GM23248 (cell line): ENCODE results near the gene MACC1. TPM values are rescaled to one million over a fixed set of nuclear protein-coding genes. Genes with fewer than 3 reads are reported as not detected.
A peak's percentile ranks its signal among the peaks of the same experiment; 100 is the strongest.

ENCODE experiments used
- DNase-seq: peaks from one replicate; pipeline ENCODE4 v3.0.0-alpha.2; 2015
- H2AFZ ChIP-seq: fragments of 200-600 bp; sonication (generic); 2 replicates; pipeline ENCODE4 v1.6.1; 2016; ENCODE audit warnings: antibody characterized with exemption
- H3F3A ChIP-seq: fragments of 200-600 bp; sonication (generic); 2 replicates; pipeline ENCODE4 v1.6.1; 2016; ENCODE audit warnings: mild to moderate bottlenecking, antibody characterized with exemption, mixed run types; ENCODE audit not compliant: insufficient read depth
- H3K27ac ChIP-seq: fragments of 200-600 bp; sonication (generic); 2 replicates; pipeline ENCODE4 v1.5.1; 2016; ENCODE audit warnings: mild to moderate bottlenecking
- H3K27me3 ChIP-seq: fragments of 200-600 bp; sonication (generic); replicated peaks from 2 replicates; pipeline ENCODE4 v1.6.1; 2016; ENCODE audit warnings: mild to moderate bottlenecking; ENCODE audit not compliant: insufficient read depth
- H3K36me3 ChIP-seq: fragments of 200-600 bp; sonication (generic); 2 replicates; pipeline ENCODE4 v1.6.1; 2016; ENCODE audit warnings: low read depth, mild to moderate bottlenecking
- H3K4me1 ChIP-seq: fragments of 200-600 bp; sonication (generic); 2 replicates; pipeline ENCODE4 v1.6.1; 2016; ENCODE audit warnings: mild to moderate bottlenecking; ENCODE audit not compliant: insufficient read depth
- H3K4me2 ChIP-seq: fragments of 200-600 bp; sonication (generic); one replicate; pipeline ENCODE4 v1.6.1; 2016; ENCODE audit warnings: mild to moderate bottlenecking; ENCODE audit not compliant: unreplicated experiment
- H3K4me3 ChIP-seq: fragments of 200-600 bp; sonication (generic); 2 replicates; pipeline ENCODE4 v1.5.1; 2016; ENCODE audit warnings: mild to moderate bottlenecking
- H3K79me2 ChIP-seq: fragments of 200-600 bp; sonication (generic); 2 replicates; pipeline ENCODE4 v1.6.1; 2016; ENCODE audit warnings: mild to moderate bottlenecking; ENCODE audit not compliant: insufficient read depth
- H3K9ac ChIP-seq: fragments of 200-600 bp; sonication (generic); 2 replicates; pipeline ENCODE4 v1.6.1; 2016; ENCODE audit warnings: mild to moderate bottlenecking
- H3K9me2 ChIP-seq: fragments of 200-600 bp; sonication (generic); 2 replicates; pipeline ENCODE4 v1.6.1; 2016; ENCODE audit warnings: mixed run types, mild to moderate bottlenecking, moderate library complexity; ENCODE audit not compliant: insufficient read depth
- H3K9me3 ChIP-seq: fragments of 200-600 bp; sonication (generic); one replicate; pipeline ENCODE4 v1.6.1; 2017; ENCODE audit warnings: low read depth
- H4K20me1 ChIP-seq: fragments of 200-600 bp; sonication (generic); 2 replicates; pipeline ENCODE4 v1.6.0; 2016; ENCODE audit not compliant: insufficient read depth
- EZH2 ChIP-seq: fragments of 200-600 bp; sonication (generic); IDR thresholded peaks from 2 replicates; pipeline ENCODE4 v1.6.1; 2018; ENCODE audit warnings: antibody characterized with exemption, mild to moderate bottlenecking; ENCODE audit not compliant: insufficient read depth, poor library complexity, severe bottlenecking
- EZH2phosphoT487 ChIP-seq: fragments of 200-600 bp; sonication (generic); IDR thresholded peaks from 2 replicates; pipeline ENCODE4 v1.6.1; 2018; ENCODE audit warnings: antibody characterized with exemption, moderate library complexity, mild to moderate bottlenecking, low read depth; ENCODE audit not compliant: insufficient read depth
- WGBS, 2 experiments: methylation state at CpG; one replicate each; pipeline ENCODE4 v1.1.6; 2015 to 2017; ENCODE audit warnings: low lambda C conversion rate in 2 of 2, low coverage in 1 of 2; ENCODE audit errors: missing lambda C conversion rate in 2 of 2; 5-methylcytosine and 5-hydroxymethylcytosine counted together
- in situ Hi-C: fragments of 300-500 bp; cut with MboI; formaldehyde crosslinking; loops from 2 replicates; pipeline ENCODE4 v1.15.0; 2020
- polyA plus RNA-seq: library from polyadenylated mRNA; unstranded; fragments of >200 nt; fragmentation: Nextera tagmentation; extraction: Ambion mirVana; gene quantifications from 2 replicates; pipeline ENCODE4 v1.2.1, GENCODE V29; 2016
- total RNA-seq: library from RNA; depleted of rRNA; stranded (reverse); fragments of >200 nt; shearing (Covaris generic); gene quantifications from 2 replicates; pipeline ENCODE4 v1.2.3, GENCODE V29; 2014

Gene MACC1
- total and polyA plus RNA-seq, 2 experiments from 2014 or later = 0.05 to 0.11 TPM

GRCh38 chr7:20146451-20146850 is 70.7 kb downstream of the MACC1 start:
- Histone ChIP-seq H3K4me2 (peak overlapping the region; percentile 40), H3K27ac (peak overlapping the region; percentile 12; the same call in 1 of the 2 replicates), H2AFZ (peak overlapping the region; percentile 31), H3K4me3 (peak overlapping the region; percentile 9; the same call in 1 of the 2 replicates), H3K9me2 (no peaks in the 10 kb centered on the region), H3K4me1 (peaks cover 15% of the 10 kb centered on the region), H3K79me2 (no peaks in the 10 kb centered on the region), H4K20me1 (no peaks in the 10 kb centered on the region), H3K36me3 (no peaks in the 10 kb centered on the region), H3K9me3 (no peaks in the 10 kb centered on the region), H3K27me3 (no peaks in the 10 kb centered on the region), H3K9ac (no peak overlapping the region), H3F3A (peaks cover 13% of the 10 kb centered on the region)
- WGBS, 2 experiments = 3 to 14% methylated on average over 3 of the region's 3 CpGs
- DNase-seq = peak; percentile 30
- in situ Hi-C loops = no loop called here
- no peak for TF ChIP-seq EZH2
- TF ChIP-seq EZH2phosphoT487 = no peak

- H3K27me3 ChIP-seq = no peaks in the 10 kb centered on the region
- no peak for TF ChIP-seq EZH2phosphoT487
- TF ChIP-seq EZH2 = no peak
- H3K36me3 ChIP-seq = no peaks in the 10 kb centered on the region
- H3F3A ChIP-seq = peaks cover 13% of the 10 kb centered on the region
- no peak overlapping the region for H2AFZ ChIP-seq
- peaks cover 15% of the 10 kb centered on the region for H3K4me1 ChIP-seq
- no peaks in the 10 kb centered on the region for H3K9me3 ChIP-seq
- H3K9me2 ChIP-seq = no peaks in the 10 kb centered on the region
- H3K79me2 ChIP-seq = no peaks in the 10 kb centered on the region
- no peak overlapping the region for H3K27ac ChIP-seq
- H4K20me1 ChIP-seq = no peaks in the 10 kb centered on the region
- WGBS, 2 experiments = 95 to 97% methylated on average over 3 of the region's 3 CpGs
- no peak for DNase-seq
- H3K4me3 ChIP-seq = no peak overlapping the region
- in situ Hi-C loops = no loop called here
- H3K9ac ChIP-seq = no peak overlapping the region
- no peak overlapping the region for H3K4me2 ChIP-seq
These were observed 72.4 kb downstream of the MACC1 start for GRCh38 chr7:20144801-20145200.

GRCh38 chr7:20141666-20142065 is 75.5 kb downstream of the MACC1 start:
- Histone ChIP-seq H3K9ac (no peak overlapping the region), H3K4me1 (peaks cover 8% of the 10 kb centered on the region), H3K79me2 (no peaks in the 10 kb centered on the region), H3K4me3 (no peak overlapping the region), H2AFZ (no peak overlapping the region), H3F3A (peaks cover 7% of the 10 kb centered on the region), H3K9me3 (no peaks in the 10 kb centered on the region), H3K9me2 (no peaks in the 10 kb centered on the region), H3K36me3 (no peaks in the 10 kb centered on the region), H4K20me1 (no peaks in the 10 kb centered on the region), H3K4me2 (no peak overlapping the region), H3K27me3 (no peaks in the 10 kb centered on the region), H3K27ac (no peak overlapping the region)
- no peak for DNase-seq
- in situ Hi-C loops = no loop called here
- TF ChIP-seq EZH2 (no peak), EZH2phosphoT487 (no peak)
- WGBS, 2 experiments = 61 to 64% methylated on average over 4 of the region's 4 CpGs

GRCh38 chr7:20141002-20141345 is 76.2 kb downstream of the MACC1 start:
- Histone ChIP-seq H3K79me2 (no peaks in the 10 kb centered on the region), H4K20me1 (no peaks in the 10 kb centered on the region), H3K9me2 (no peaks in the 10 kb centered on the region), H3K27ac (no peak overlapping the region), H3K4me3 (no peak overlapping the region), H3K27me3 (no peaks in the 10 kb centered on the region), H3K4me1 (peaks cover 1% of the 10 kb centered on the region), H3K9ac (no peak overlapping the region), H2AFZ (no peak overlapping the region), H3F3A (0 out of 2 replicates have a peak, but pooled peaks cover under 1% of the 10 kb centered on the region), H3K9me3 (no peaks in the 10 kb centered on the region), H3K4me2 (no peak overlapping the region), H3K36me3 (no peaks in the 10 kb centered on the region)
- in situ Hi-C loops = no loop called here
- WGBS, 2 experiments = 63 to 80% methylated on average over 2 of the region's 2 CpGs
- TF ChIP-seq EZH2 (no peak), EZH2phosphoT487 (no peak)
- no peak for DNase-seq
